Measurements from ENCODE around the gene GID8.
"Not testable (repeated sequence)": the region's sequence is repeated elsewhere in the genome, so short reads cannot be mapped to it uniquely, and the experiment has no call there.

GID8 gene

GRCh38 chr20:62959101-62959971, 21.4 kb downstream of the GID8 start:
- Histone ChIP-seq H3K9me3 (ENCODE audit: control insufficient read depth, insufficient read depth, low read length) (no peaks in the 10 kb centered on the region), H3K4me3 (ENCODE audit: low read depth, low read length) (no peak overlapping the region), H3K9ac (ENCODE audit: low read depth, low read length) (no peak overlapping the region), H3K36me3 (ENCODE audit: control insufficient read depth, insufficient read depth, low read length) (peaks cover 22% of the 10 kb centered on the region), H3K27me3 (ENCODE audit: control insufficient read depth, insufficient read depth, low read length) (no peaks in the 10 kb centered on the region), H3K4me1 (ENCODE audit: control insufficient read depth, insufficient read depth, low read length) (no peaks in the 10 kb centered on the region)

DNA sequence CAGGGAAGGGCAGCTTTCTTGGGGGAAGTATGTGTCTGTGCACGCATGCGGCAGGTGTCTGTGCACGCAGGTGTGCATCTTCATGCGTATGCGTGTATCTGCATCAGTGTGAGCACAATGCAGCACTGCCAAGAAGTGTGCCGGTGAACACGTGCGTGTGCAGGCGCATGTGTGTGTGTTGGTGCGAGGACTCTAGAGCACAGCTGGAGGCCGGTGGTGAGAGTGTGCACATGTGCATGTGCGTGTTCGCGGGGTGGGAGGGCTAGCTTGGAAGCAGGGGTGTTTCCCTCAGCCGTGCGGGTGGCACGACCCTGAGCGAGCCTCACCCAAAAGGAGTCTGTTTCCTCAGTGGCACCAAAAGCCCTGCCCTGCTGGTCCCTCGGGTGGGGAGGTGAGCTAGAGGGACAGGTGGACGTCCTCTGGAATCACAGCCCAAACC, 22.1 kb downstream of the GID8 start:
- no peak overlapping the region for H3K9ac ChIP-seq (ENCODE audit: low read depth, low read length)
- no peaks in the 10 kb centered on the region for H3K9me3 ChIP-seq (ENCODE audit: control insufficient read depth, insufficient read depth, low read length)
- H3K36me3 ChIP-seq (ENCODE audit: control insufficient read depth, insufficient read depth, low read length), result peaks cover 28% of the 10 kb centered on the region
- H3K4me3 ChIP-seq (ENCODE audit: low read depth, low read length), result no peak overlapping the region
- H3K4me1 ChIP-seq (ENCODE audit: control insufficient read depth, insufficient read depth, low read length), result no peaks in the 10 kb centered on the region
- no peaks in the 10 kb centered on the region for H3K27me3 ChIP-seq (ENCODE audit: control insufficient read depth, insufficient read depth, low read length)

- H3K36me3 ChIP-seq (ENCODE audit: control insufficient read depth, insufficient read depth, low read length), result peaks cover 33% of the 10 kb centered on the region
- H3K4me1 ChIP-seq (ENCODE audit: control insufficient read depth, insufficient read depth, low read length); H3K9me3 ChIP-seq (ENCODE audit: control insufficient read depth, insufficient read depth, low read length); H3K4me3 ChIP-seq (ENCODE audit: low read depth, low read length); H3K27me3 ChIP-seq (ENCODE audit: control insufficient read depth, insufficient read depth, low read length); H3K9ac ChIP-seq (ENCODE audit: low read depth, low read length): not testable (repeated sequence)
Measured at GRCh38 chr20:62960446-62961309, 22.7 kb downstream of the GID8 start.

- Histone ChIP-seq H3K9ac (ENCODE audit: low read depth, low read length) (peak overlapping the region; percentile 60), H3K27me3 (ENCODE audit: control insufficient read depth, insufficient read depth, low read length) (no peaks in the 10 kb centered on the region), H3K4me1 (ENCODE audit: control insufficient read depth, insufficient read depth, low read length) (no peaks in the 10 kb centered on the region), H3K36me3 (ENCODE audit: control insufficient read depth, insufficient read depth, low read length) (peaks cover 34% of the 10 kb centered on the region), H3K4me3 (ENCODE audit: low read depth, low read length) (no peak overlapping the region), H3K9me3 (ENCODE audit: control insufficient read depth, insufficient read depth, low read length) (no peaks in the 10 kb centered on the region)
Measured at GRCh38 chr20:62961310-62961783, 23.4 kb downstream of the GID8 start.

DNA sequence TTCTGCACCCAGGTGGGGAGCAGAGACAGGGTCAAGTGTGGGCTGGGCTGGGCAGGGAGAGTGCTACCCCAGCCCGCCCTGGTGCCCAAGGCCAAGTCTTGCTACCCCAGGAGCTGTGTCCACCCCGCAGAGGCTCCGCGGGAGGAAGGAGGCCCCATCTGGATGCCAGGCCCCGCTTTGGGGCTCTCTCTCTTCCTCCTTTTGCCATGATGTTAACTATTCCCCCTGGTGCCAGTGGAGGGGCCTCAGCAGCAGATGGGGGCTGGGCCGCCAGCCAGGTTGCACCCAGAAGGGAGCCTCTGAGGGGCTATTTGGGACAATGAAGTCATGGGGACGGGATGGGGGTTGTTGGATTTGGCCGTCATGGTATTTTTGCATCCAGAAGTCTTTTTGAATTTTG, 23.9 kb downstream of the GID8 start:
- Histone ChIP-seq H3K9ac (ENCODE audit: low read depth, low read length) (peak overlapping the region; percentile 60), H3K27me3 (ENCODE audit: control insufficient read depth, insufficient read depth, low read length) (no peaks in the 10 kb centered on the region), H3K36me3 (ENCODE audit: control insufficient read depth, insufficient read depth, low read length) (peaks cover 34% of the 10 kb centered on the region), H3K4me1 (ENCODE audit: control insufficient read depth, insufficient read depth, low read length) (no peaks in the 10 kb centered on the region), H3K9me3 (ENCODE audit: control insufficient read depth, insufficient read depth, low read length) (no peaks in the 10 kb centered on the region), H3K4me3 (ENCODE audit: low read depth, low read length) (no peak overlapping the region)

DNA sequence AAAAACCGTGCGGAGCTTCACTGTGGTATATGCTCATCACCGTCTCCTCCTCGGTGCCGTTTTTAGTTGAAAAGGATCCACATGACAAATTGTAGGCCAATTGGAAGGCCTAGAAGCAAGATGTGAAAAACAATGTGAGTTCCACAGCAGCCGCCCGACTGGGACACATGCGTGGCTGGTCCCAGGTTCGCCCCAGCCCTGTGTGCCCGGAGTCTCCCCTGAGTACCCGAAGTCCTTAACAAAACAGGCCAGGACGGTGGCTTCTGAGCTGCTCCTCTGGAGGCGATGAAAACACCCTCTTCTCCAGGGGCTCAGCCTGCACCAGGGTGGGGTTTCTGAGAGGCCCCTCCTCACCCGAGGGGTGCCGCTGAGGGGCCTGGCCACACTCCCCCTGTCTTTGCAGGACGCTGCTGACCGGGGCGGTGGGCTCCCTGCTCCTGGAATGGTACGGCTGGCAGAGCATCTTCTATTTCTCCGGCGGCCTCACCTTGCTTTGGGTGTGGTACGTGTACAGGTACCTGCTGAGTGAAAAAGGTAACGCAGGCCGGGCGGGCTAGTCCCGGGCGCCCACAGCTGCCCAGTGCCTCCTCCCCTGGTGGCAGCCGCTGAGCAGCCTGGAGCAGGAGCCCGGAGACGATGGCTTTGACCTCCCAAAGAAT, 24.4 kb downstream of the GID8 start:
- H3K9me3 ChIP-seq (ENCODE audit: control insufficient read depth, insufficient read depth, low read length), result no peaks in the 10 kb centered on the region
- no peaks in the 10 kb centered on the region for H3K4me1 ChIP-seq (ENCODE audit: control insufficient read depth, insufficient read depth, low read length)
- H3K4me3 ChIP-seq (ENCODE audit: low read depth, low read length), result no peak overlapping the region
- no peak overlapping the region for H3K9ac ChIP-seq (ENCODE audit: low read depth, low read length)
- peaks cover 34% of the 10 kb centered on the region for H3K36me3 ChIP-seq (ENCODE audit: control insufficient read depth, insufficient read depth, low read length)
- no peaks in the 10 kb centered on the region for H3K27me3 ChIP-seq (ENCODE audit: control insufficient read depth, insufficient read depth, low read length)

- H3K4me3 ChIP-seq (ENCODE audit: low read depth, low read length), result no peak overlapping the region
- no peaks in the 10 kb centered on the region for H3K9me3 ChIP-seq (ENCODE audit: control insufficient read depth, insufficient read depth, low read length)
- H3K4me1 ChIP-seq (ENCODE audit: control insufficient read depth, insufficient read depth, low read length), result no peaks in the 10 kb centered on the region
- H3K9ac ChIP-seq (ENCODE audit: low read depth, low read length), result no peak overlapping the region
- no peaks in the 10 kb centered on the region for H3K27me3 ChIP-seq (ENCODE audit: control insufficient read depth, insufficient read depth, low read length)
- peaks cover 30% of the 10 kb centered on the region for H3K36me3 ChIP-seq (ENCODE audit: control insufficient read depth, insufficient read depth, low read length)
Measured at GRCh38 chr20:62962891-62963613, 25.1 kb downstream of the GID8 start.

- no peaks in the 10 kb centered on the region for H3K4me1 ChIP-seq (ENCODE audit: control insufficient read depth, insufficient read depth, low read length)
- no peak overlapping the region for H3K9ac ChIP-seq (ENCODE audit: low read depth, low read length)
- H3K9me3 ChIP-seq (ENCODE audit: control insufficient read depth, insufficient read depth, low read length), result no peaks in the 10 kb centered on the region
- peaks cover 29% of the 10 kb centered on the region for H3K36me3 ChIP-seq (ENCODE audit: control insufficient read depth, insufficient read depth, low read length)
- H3K27me3 ChIP-seq (ENCODE audit: control insufficient read depth, insufficient read depth, low read length), result no peaks in the 10 kb centered on the region
- H3K4me3 ChIP-seq (ENCODE audit: low read depth, low read length), result no peak overlapping the region
Measured at GRCh38 chr20:62963614-62964397, 25.9 kb downstream of the GID8 start.

DNA sequence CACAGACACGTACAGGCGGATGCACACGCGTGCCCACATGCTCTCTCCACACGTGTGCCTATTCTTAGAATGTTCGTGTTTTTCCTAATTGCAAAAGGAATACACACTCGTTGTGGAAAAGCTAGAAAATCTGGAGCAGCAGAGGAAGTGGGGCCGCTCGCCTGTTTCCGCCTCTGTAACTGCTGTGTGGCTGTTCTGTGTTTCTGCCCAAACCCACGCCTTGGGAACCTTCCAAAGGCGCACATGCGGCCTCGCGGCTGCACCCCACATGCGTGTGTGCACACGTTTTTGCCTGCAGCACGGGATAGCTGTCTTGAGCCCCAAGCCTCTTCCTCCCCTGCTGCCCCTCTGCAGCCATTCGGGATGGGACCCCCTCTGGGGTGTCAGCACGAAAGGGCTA, 26.8 kb downstream of the GID8 start:
- H3K4me1 ChIP-seq (ENCODE audit: control insufficient read depth, insufficient read depth, low read length), result no peaks in the 10 kb centered on the region
- H3K36me3 ChIP-seq (ENCODE audit: control insufficient read depth, insufficient read depth, low read length), result peaks cover 29% of the 10 kb centered on the region
- H3K27me3 ChIP-seq (ENCODE audit: control insufficient read depth, insufficient read depth, low read length), result no peaks in the 10 kb centered on the region
- H3K9ac ChIP-seq (ENCODE audit: low read depth, low read length), result no peak overlapping the region
- H3K4me3 ChIP-seq (ENCODE audit: low read depth, low read length), result no peak overlapping the region
- H3K9me3 ChIP-seq (ENCODE audit: control insufficient read depth, insufficient read depth, low read length), result no peaks in the 10 kb centered on the region

DNA sequence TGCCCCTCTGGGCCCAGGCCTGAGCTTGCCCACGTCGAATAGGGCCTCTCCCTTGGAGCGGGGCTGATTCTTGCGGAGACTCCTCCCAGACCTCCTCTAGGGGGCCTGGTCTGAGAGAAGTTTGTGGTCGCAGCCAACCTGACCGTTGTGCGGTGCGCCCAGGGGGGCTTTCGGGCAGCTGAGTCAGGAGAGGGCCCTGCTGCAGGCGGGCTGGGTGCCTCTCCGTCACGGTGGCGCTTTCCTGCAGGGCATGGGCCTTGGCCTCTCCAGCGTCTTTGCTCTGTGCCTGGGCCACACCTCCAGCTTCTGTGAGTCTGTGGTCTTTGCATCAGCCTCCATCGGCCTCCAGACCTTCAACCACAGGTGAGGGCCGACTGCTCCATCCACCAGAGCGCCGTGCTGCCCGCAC, 27.4 kb downstream of the GID8 start:
- no peaks in the 10 kb centered on the region for H3K9me3 ChIP-seq (ENCODE audit: control insufficient read depth, insufficient read depth, low read length)
- peaks cover 27% of the 10 kb centered on the region for H3K36me3 ChIP-seq (ENCODE audit: control insufficient read depth, insufficient read depth, low read length)
- H3K9ac ChIP-seq (ENCODE audit: low read depth, low read length), result no peak overlapping the region
- no peak overlapping the region for H3K4me3 ChIP-seq (ENCODE audit: low read depth, low read length)
- H3K4me1 ChIP-seq (ENCODE audit: control insufficient read depth, insufficient read depth, low read length), result no peaks in the 10 kb centered on the region
- H3K27me3 ChIP-seq (ENCODE audit: control insufficient read depth, insufficient read depth, low read length), result no peaks in the 10 kb centered on the region
